ENCODE results near the gene PSD.
A peak's percentile ranks its signal among the peaks of the same experiment; 100 is the strongest.

Gene PSD

DNA sequence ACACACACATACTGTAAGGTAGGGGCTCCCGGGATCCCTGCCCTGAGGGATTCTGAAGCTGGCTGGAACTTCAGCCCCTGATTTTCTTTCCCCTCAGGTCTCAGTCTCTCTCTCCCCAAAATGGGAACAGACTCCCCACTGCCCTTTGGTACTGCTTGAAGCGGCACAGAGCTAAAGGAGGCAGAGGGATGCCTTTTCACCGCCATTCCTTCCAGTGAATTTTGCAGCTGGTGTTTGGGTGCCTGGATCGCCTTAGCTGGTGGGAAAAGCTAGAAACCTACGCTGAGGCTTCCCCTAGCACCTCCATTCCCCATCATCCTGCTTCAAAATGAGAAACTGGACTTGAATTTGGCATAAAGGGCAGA lies 16.5 kb upstream of the PSD start:
- TF ChIP-seq REST (IDR thresholded peaks at IDR 0.05; ENCODE audit: insufficient replicate concordance, low read depth): no peak
- TF ChIP-seq GABPA (IDR thresholded peaks at IDR 0.05; ENCODE audit: low read depth): no peak
- TF ChIP-seq POLR2AphosphoS5 (IDR thresholded peaks at IDR 0.05; ENCODE audit: low read depth): no peak
- TF ChIP-seq SPI1 (IDR thresholded peaks at IDR 0.05; ENCODE audit: borderline replicate concordance, low read depth): no peak
- TF ChIP-seq CTCF (IDR thresholded peaks at IDR 0.05; ENCODE audit: insufficient read depth, low read length): no peak
- DNase-seq (ENCODE audit: low read depth in 1 of 2, low spot score in 1 of 2): no peak
- Histone ChIP-seq H3K27ac (replicated peaks) (no peak overlapping the region), H3K4me3 (replicated peaks; ENCODE audit: insufficient read depth, low read length) (no peak overlapping the region), H3K27me3 (ENCODE audit: insufficient read depth, poor library complexity, severe bottlenecking) (no peaks in the 10 kb centered on the region)

- Histone ChIP-seq H3K27me3 (ENCODE audit: insufficient read depth, poor library complexity, severe bottlenecking) (no peaks in the 10 kb centered on the region), H3K4me3 (replicated peaks; ENCODE audit: insufficient read depth, low read length) (no peak overlapping the region), H3K27ac (replicated peaks) (no peak overlapping the region)
- TF ChIP-seq POLR2AphosphoS5 (IDR thresholded peaks at IDR 0.05; ENCODE audit: low read depth): no peak
- TF ChIP-seq CTCF (IDR thresholded peaks at IDR 0.05; ENCODE audit: insufficient read depth, low read length): no peak
- TF ChIP-seq REST (IDR thresholded peaks at IDR 0.05; ENCODE audit: insufficient replicate concordance, low read depth): no peak
- no peak for TF ChIP-seq SPI1 (IDR thresholded peaks at IDR 0.05; ENCODE audit: borderline replicate concordance, low read depth)
- TF ChIP-seq GABPA (IDR thresholded peaks at IDR 0.05; ENCODE audit: low read depth): no peak
- DNase-seq (ENCODE audit: low read depth in 1 of 2, low spot score in 1 of 2): peak; percentile 43 to 69
Measured at GRCh38 chr10:102434394-102435132, 16.0 kb upstream of the PSD start.

DNA sequence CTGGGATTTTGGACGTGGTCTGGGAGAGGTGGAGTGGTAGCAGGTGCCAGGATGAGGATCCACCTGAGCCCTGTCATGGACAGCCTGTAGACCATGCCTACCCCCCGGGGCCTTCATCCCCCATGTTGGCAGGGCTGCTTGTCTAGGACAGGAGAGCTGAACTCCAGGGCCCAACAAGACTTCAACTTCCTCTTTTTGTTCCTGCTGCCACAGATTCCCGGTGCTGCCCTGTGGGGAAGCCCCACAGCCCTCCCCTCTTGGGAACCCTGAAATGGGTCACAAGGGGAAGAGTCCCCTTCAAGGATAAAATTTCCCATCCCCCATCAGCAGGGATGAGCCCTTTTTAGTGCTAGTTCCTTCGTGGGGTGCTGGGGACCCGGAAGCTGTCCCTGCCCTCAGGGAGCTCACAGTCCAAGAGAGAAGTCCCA lies 15.0 kb upstream of the PSD start:
- Histone ChIP-seq H3K27me3 (ENCODE audit: insufficient read depth, poor library complexity, severe bottlenecking) (no peaks in the 10 kb centered on the region), H3K4me3 (replicated peaks; ENCODE audit: insufficient read depth, low read length) (no peak overlapping the region), H3K27ac (replicated peaks) (peak overlapping the region; percentile 7; the same call in 1 of the 2 replicates)
- peak; percentile 54 to 82 for DNase-seq (ENCODE audit: low read depth in 1 of 2, low spot score in 1 of 2)
- TF ChIP-seq REST (IDR thresholded peaks at IDR 0.05; ENCODE audit: insufficient replicate concordance, low read depth) (no peak), SPI1 (IDR thresholded peaks at IDR 0.05; ENCODE audit: borderline replicate concordance, low read depth) (peak; percentile 65; the same call in 1 of the 2 replicates), GABPA (IDR thresholded peaks at IDR 0.05; ENCODE audit: low read depth) (no peak), CTCF (IDR thresholded peaks at IDR 0.05; ENCODE audit: insufficient read depth, low read length) (no peak), POLR2AphosphoS5 (IDR thresholded peaks at IDR 0.05; ENCODE audit: low read depth) (no peak)
